IMR-90 (cell line): ENCODE measurements around the gene OR12D3. TPM values are rescaled to one million over a fixed set of nuclear protein-coding genes. Genes with fewer than 3 reads are reported as not detected.

ENCODE experiments used
- ATAC-seq: fragments of 200-7000 bp; cut with Tn5 transposase; 2 replicates; pipeline ENCODE4 v1.9.1; 2020; ENCODE audit warnings: low read depth, mild to moderate bottlenecking, moderate library complexity
- BruUV-seq: library from RNA; stranded (reverse); fragments of 400-500 nt; replicated peaks from 2 replicates; lab custom pipeline; 2021; lab: Mats Ljungman, UMichigan
- CTCF ChIA-PET: fragments of 300-600 bp; formaldehyde crosslinking; extraction: SDS; loops from one replicate; lab custom pipeline; 2021; ENCODE audit warnings: antibody characterized with exemption; lab: Yijun Ruan, JAX
- POLR2A ChIA-PET: fragments of 300-600 bp; sonication (Branson Sonifier 250); formaldehyde crosslinking; loops from one replicate; lab custom pipeline; 2022; ENCODE audit warnings: antibody characterized with exemption; ENCODE audit not compliant: unreplicated experiment; lab: Charles Lee
- DNase-seq: peaks from one replicate; pipeline ENCODE4 v3.0.0; 2013
- H2AFZ ChIP-seq: replicated peaks from 2 replicates; pipeline ENCODE3; 2013; ENCODE audit warnings: low read length, mild to moderate bottlenecking; ENCODE audit not compliant: poor library complexity
- H2AK5ac ChIP-seq: 2 replicates; pipeline ENCODE4 v1.6.1; 2013; ENCODE audit warnings: low read depth, low read length, inconsistent platforms
- H2AK9ac ChIP-seq: replicated peaks from 2 replicates; pipeline ENCODE3; 2013; ENCODE audit warnings: mild to moderate bottlenecking, low read depth, low read length, moderate library complexity; ENCODE audit not compliant: poor library complexity
- H2BK120ac ChIP-seq: 2 replicates; pipeline ENCODE4 v1.6.1; 2013; ENCODE audit warnings: low read depth, low read length, inconsistent platforms
- H2BK15ac ChIP-seq: 3 replicates; pipeline ENCODE4 v1.6.1; 2013; ENCODE audit warnings: low read depth, low read length, inconsistent platforms
- H2BK20ac ChIP-seq: 2 replicates; pipeline ENCODE4 v1.6.1; 2013; ENCODE audit warnings: low read depth, mild to moderate bottlenecking, inconsistent platforms, low read length, moderate library complexity
- H2BK5ac ChIP-seq: 2 replicates; pipeline ENCODE4 v1.6.1; 2013; ENCODE audit warnings: mild to moderate bottlenecking, low read depth, low read length, inconsistent platforms; ENCODE audit not compliant: poor library complexity, severe bottlenecking
- H3K14ac ChIP-seq: replicated peaks from 2 replicates; pipeline ENCODE4 v1.6.1; 2013; ENCODE audit warnings: low read depth, low read length, inconsistent platforms
- H3K18ac ChIP-seq: 2 replicates; pipeline ENCODE4 v1.6.1; 2013; ENCODE audit warnings: low read depth, low read length, control low read depth
- H3K23ac ChIP-seq: 2 replicates; pipeline ENCODE4 v1.6.1; 2013; ENCODE audit warnings: low read depth, low read length, inconsistent platforms
- H3K27ac ChIP-seq: 2 replicates; pipeline ENCODE4 v1.5.1; 2013; ENCODE audit warnings: mild to moderate bottlenecking, control low read depth, low read length; ENCODE audit not compliant: insufficient read depth
- H3K27me3 ChIP-seq: 2 replicates; pipeline ENCODE4 v1.6.1; 2013; ENCODE audit warnings: low read length; ENCODE audit not compliant: control insufficient read depth, insufficient read depth
- H3K36me3 ChIP-seq: 2 replicates; pipeline ENCODE4 v1.6.1; 2013; ENCODE audit warnings: low read length, mixed read lengths; ENCODE audit not compliant: control insufficient read depth, insufficient read depth
- H3K4ac ChIP-seq: 2 replicates; pipeline ENCODE4 v1.6.1; 2013; ENCODE audit warnings: low read depth, low read length, inconsistent platforms
- H3K4me1 ChIP-seq: 2 replicates; pipeline ENCODE4 v1.6.1; 2013; ENCODE audit warnings: low read length, mixed read lengths; ENCODE audit not compliant: control insufficient read depth, insufficient read depth
- H3K4me2 ChIP-seq: 2 replicates; pipeline ENCODE4 v1.6.1; 2013; ENCODE audit warnings: low read depth, mild to moderate bottlenecking, control low read depth, low read length, moderate library complexity
- H3K4me3 ChIP-seq: 2 replicates; pipeline ENCODE4 v1.5.1; 2013; ENCODE audit warnings: low read depth, mild to moderate bottlenecking, control low read depth, low read length, moderate library complexity; ENCODE audit not compliant: insufficient read depth
- H3K56ac ChIP-seq: 2 replicates; pipeline ENCODE4 v1.6.1; 2013; ENCODE audit warnings: low read length, inconsistent platforms; ENCODE audit not compliant: insufficient read depth; ENCODE audit errors: extremely low read depth
- H3K79me1 ChIP-seq, 2 experiments: 2 replicates each; pipeline ENCODE4 v1.6.1; 2013; ENCODE audit warnings: low read length in 2 of 2, inconsistent platforms in 1 of 2, low read depth in 1 of 2
- H3K9ac ChIP-seq: 2 replicates; pipeline ENCODE4 v1.6.1; 2013; ENCODE audit warnings: low read depth, low read length, control low read depth
- H3K9me1 ChIP-seq: 2 replicates; pipeline ENCODE4 v1.6.1; 2013; ENCODE audit warnings: low read length, inconsistent platforms; ENCODE audit not compliant: insufficient read depth
- H3K9me3 ChIP-seq: 2 replicates; pipeline ENCODE4 v1.6.1; 2013; ENCODE audit warnings: low read length; ENCODE audit not compliant: control insufficient read depth, insufficient read depth
- H4K20me1 ChIP-seq: 2 replicates; pipeline ENCODE4 v1.6.1; 2013; ENCODE audit warnings: low read length, inconsistent platforms; ENCODE audit not compliant: insufficient read depth
- H4K5ac ChIP-seq: 2 replicates; pipeline ENCODE4 v1.6.1; 2013; ENCODE audit warnings: mild to moderate bottlenecking, low read depth, low read length, control low read depth
- H4K8ac ChIP-seq, 2 experiments: 2 replicates each; pipeline ENCODE4 v1.6.1; 2013; ENCODE audit warnings: low read depth in 2 of 2, low read length in 2 of 2, control low read depth in 1 of 2, inconsistent platforms in 1 of 2
- H4K91ac ChIP-seq: 2 replicates; pipeline ENCODE4 v1.6.1; 2013; ENCODE audit warnings: low read depth, low read length, inconsistent platforms; ENCODE audit not compliant: insufficient read depth
- FOS ChIP-seq: fragments of 150-350 bp; IDR thresholded peaks from 2 replicates; pipeline ENCODE4 v1.6.1; 2016; ENCODE audit warnings: low read depth, low read length
- MAFK ChIP-seq: IDR thresholded peaks from 2 replicates; pipeline ENCODE4 v1.6.1; 2012; ENCODE audit warnings: low read depth, low read length, improper control_type of control experiment
- dilution Hi-C: fragments of 300-500 bp; cut with HindIII; formaldehyde crosslinking; loops from one replicate; pipeline ENCODE4 v1.14.3; 2018; ENCODE audit warnings: low sequenced_read_pairs; ENCODE audit not compliant: unreplicated experiment
- in situ Hi-C: fragments of 300-500 bp; cut with MboI; formaldehyde crosslinking; loops from 3 replicates; pipeline ENCODE4 v1.14.3; 2019; ENCODE audit warnings: low sequenced_read_pairs, inconsistent platforms, mixed read lengths
- intact Hi-C: fragments of 100-400 bp; cut with micrococcal nuclease; formaldehyde crosslinking; loops from 2 replicates; pipeline ENCODE4 v1.10.0; 2022
- polyA plus RNA-seq, 3 experiments: library from polyadenylated mRNA; depleted of rRNA; stranded (reverse); fragments of >200 nt; gene quantifications; 2 replicates each; pipeline ENCODE4 v1.2.3, GENCODE V29; 2012; ENCODE audit warnings: low replicate concordance in 1 of 3
- total RNA-seq: library from RNA; depleted of rRNA; stranded (reverse); fragments of >200 nt; gene quantifications from 2 replicates; pipeline ENCODE4 v1.2.3, GENCODE V29; 2012

The OR12D3 gene
- total and polyA plus RNA-seq, 2 of the 4 experiments (the other 2 are of a cell fraction): not detected

DNA sequence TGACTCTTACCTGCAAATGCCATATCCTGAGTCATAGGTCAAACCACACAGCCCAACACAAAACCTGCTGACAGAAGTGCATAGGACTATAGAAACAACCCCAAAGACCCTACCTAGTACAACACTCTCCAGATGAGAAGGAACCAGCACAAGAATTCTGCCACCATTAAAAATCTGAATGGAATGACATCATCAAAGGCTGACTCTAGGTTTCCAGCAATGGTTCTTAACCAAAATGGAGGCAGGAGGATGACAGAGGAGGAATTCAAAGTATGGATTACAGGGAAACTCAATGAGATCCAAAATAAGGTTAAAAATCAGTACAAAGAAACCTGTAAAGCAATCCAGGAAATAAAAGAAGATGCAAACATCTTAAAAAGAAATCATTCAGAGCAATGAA is 42.4 kb downstream of the OR12D3 start:
- CTCF ChIA-PET: no interaction called here
- ATAC-seq (no peak), DNase-seq (no peak)
- BruUV-seq: no TSS peak
- Histone ChIP-seq H3K9me1 (no peaks in the 10 kb centered on the region), H3K79me1 (no peaks in the 10 kb centered on the region), H4K5ac (no peak overlapping the region), H3K9me3 (peaks cover 7% of the 10 kb centered on the region), H2BK5ac (no peak overlapping the region), H3K27me3 (no peaks in the 10 kb centered on the region), H3K36me3 (no peaks in the 10 kb centered on the region), H3K23ac (no peak overlapping the region), H3K4me1 (no peaks in the 10 kb centered on the region), H4K8ac (no peak overlapping the region), H3K4me2 (no peak overlapping the region), H3K9ac (no peak overlapping the region), H3K27ac (no peak overlapping the region), H4K91ac (no peak overlapping the region), H3K18ac (no peak overlapping the region), H2BK120ac (no peak overlapping the region), H3K56ac (no peak overlapping the region), H3K4me3 (no peak overlapping the region), H2BK15ac (no peak overlapping the region), H2AK5ac (no peak overlapping the region), H4K20me1 (no peaks in the 10 kb centered on the region), H2BK20ac (no peak overlapping the region), H3K4ac (no peak overlapping the region), H2AFZ (no peak overlapping the region), H3K14ac (no peak overlapping the region), H2AK9ac (no peak overlapping the region)
- POLR2A ChIA-PET: no interaction called here
- TF ChIP-seq MAFK: no peak
- TF ChIP-seq FOS: no peak
- dilution Hi-C loops (no loop called here), intact Hi-C loops (no loop called here), in situ Hi-C loops (no loop called here)
